A549 treated with AZD2906 at 1 μM for 4 hours (cell line): ENCODE results near the gene PRPS1L1. TPM values are rescaled to one million over a fixed set of nuclear protein-coding genes. Genes with fewer than 3 reads are reported as not detected.

Experiments used
- total RNA-seq: library from RNA; stranded (reverse); fragments of 200-300 nt; extraction: Qiagen RNA extraction; gene quantifications from 5 replicates; pipeline ENCODE4 v1.2.3, GENCODE V29; 2022

The PRPS1L1 gene
- total RNA-seq: not detected in 5 replicates

GRCh38 chr7:18027628-18028027 lies at the start of gene PRPS1L1:
Gene PRPS1L1, minus strand, starts transcription at chr7:18027846.

Other genes starting within 250 kb of the PRPS1L1 start
- 13.1 to 22.1 TPM (median 15.0 TPM) in 5 replicates for gene SNX13, start 87.4 kb downstream of the PRPS1L1 start, total RNA-seq